CD4-positive, alpha-beta T cell treated with Interleukin-6 for 4 hours (primary cell): Measurements from ENCODE around the gene RARRES1.

Experiments
- DNase-seq: peaks from one replicate; pipeline ENCODE4 v3.0.0-alpha.2; 2020; ENCODE audit warnings: mixed read lengths

The RARRES1 gene

DNA sequence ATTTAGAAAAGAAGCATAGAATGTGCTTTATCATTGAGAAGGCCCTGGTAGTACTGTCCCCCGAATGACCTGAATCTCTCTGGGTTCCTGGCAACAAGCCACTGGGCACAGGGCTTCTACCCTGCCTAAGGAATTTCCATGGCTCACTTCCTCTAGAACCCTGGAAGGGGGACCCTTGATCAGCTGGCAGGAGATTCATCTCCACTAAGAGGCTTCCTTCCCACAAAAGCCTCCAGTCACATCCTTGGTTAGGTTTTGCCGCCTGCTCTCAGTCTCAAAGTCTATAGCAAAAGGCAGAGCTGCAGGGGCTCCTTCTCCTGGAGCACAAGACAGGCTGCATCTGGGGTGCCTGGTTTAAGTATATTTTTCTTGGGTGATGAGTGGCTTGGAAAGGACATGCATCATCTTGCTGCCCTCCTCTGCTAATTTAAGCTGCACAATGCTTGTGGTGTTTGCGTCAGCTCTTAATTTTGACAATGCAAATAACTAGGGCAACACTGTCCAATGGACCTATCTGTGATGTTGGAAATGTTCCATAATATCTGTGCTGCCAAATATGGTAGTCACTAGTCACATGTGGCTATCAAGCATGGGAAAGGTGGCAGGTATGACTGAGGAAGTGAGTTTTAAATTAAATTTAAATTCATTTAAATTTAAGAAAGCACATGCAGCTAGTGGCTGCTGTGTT is 33.4 kb upstream of the RARRES1 start:
- no peak for DNase-seq

DNA sequence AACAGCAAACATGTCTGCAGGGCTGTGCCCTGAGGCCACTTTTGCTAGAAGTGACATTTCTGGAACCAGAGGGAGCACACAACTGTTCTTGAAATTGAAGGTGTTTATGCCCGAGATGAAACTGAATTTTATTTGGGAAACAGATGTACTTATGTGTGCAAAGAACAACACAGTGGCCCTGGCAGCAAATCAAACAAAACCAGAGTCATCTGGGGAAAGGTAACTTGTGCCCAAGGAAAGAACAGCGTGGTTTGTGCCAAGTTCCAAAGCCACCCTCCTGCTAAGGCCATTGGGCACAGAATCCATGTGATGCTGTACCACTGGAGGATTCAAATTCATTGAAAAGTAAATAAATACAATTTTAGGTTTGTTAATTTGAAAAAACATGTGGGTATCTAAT is 31.2 kb upstream of the RARRES1 start:
- no peak for DNase-seq

DNA sequence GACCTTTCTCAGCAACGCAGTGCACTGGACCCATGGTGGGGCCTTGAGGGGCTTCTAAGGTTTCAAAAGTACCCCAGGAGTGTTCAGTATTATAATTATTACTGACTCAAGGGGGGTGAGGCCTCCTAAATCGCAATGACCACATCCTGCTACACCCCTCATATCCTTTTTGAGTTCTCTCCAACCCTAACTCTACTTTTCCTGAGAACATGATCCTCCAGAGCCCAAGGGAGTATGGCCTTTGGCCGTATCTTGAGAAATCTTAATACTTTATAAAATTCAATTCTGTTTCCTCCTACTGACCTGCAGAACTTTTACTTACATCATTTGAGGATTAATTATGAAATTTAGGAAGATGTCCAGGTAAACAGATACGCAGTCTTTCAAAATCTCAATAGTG is 30.4 kb upstream of the RARRES1 start:
- no peak for DNase-seq

DNA sequence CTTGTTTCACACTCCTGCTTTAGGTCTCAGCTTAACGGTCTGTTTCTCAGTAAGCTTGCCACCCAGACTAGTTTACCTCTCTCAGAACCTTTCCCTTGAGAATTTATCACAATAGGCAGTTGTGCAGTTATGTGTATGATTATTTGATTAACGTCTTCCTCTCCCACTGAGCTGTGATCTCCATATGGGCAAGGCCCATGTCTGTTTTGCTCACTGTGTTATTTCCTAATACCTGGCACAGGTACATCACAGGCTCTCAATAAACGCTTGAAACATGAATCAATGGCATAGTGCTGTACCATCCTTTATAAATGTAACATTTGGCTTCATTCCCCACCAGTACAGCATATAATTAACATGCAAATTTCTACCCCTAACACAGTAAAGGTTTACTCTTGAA is 29.1 kb upstream of the RARRES1 start:
- DNase-seq, result no peak

DNA sequence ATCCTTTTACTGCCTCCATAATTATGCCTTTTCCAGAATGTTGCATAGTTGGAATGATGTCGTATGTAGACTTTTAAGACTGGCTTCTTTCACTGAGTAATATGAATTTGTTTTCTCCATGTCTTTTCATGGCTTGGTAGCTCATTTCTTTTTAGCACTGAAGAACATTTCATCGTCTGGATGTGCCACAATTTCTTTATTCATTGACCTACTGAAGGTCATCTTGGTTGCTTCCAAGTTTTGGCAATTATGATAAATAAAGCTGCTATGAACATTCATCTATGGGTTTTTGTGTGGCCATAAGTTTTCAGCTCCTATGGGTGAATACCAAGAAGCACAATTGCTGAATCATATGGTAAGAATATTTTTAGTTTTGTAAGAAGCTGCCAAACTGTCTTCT is 23.2 kb upstream of the RARRES1 start:
- DNase-seq, result no peak

GRCh38 chr3:158753854-158754253 is 21.6 kb upstream of the RARRES1 start:
- DNase-seq, result no peak

GRCh38 chr3:158751316-158751715 is 19.1 kb upstream of the RARRES1 start:
- no peak for DNase-seq

DNA sequence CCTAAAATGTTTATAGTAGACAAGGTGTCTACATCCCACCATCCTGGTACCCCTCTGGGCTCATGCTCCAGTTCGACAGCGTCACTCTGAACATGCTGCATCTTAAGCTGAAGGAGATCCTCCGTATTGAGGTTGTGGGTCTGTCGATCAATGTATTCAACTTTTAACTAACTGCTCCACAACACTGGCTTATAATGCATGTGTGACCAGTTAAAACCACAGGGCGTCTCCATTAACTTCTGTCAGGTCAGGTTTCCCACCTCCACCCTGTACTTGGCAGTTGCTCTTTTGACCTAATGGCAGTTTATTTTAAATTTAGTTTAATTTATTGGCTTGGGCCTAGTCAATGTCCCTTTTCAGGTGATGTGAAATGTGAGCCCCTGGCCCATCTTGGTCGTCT is 17.8 kb upstream of the RARRES1 start:
- no peak for DNase-seq

- no peak for DNase-seq
Measured at GRCh38 chr3:158749526-158749925, 17.3 kb upstream of the RARRES1 start.

DNA sequence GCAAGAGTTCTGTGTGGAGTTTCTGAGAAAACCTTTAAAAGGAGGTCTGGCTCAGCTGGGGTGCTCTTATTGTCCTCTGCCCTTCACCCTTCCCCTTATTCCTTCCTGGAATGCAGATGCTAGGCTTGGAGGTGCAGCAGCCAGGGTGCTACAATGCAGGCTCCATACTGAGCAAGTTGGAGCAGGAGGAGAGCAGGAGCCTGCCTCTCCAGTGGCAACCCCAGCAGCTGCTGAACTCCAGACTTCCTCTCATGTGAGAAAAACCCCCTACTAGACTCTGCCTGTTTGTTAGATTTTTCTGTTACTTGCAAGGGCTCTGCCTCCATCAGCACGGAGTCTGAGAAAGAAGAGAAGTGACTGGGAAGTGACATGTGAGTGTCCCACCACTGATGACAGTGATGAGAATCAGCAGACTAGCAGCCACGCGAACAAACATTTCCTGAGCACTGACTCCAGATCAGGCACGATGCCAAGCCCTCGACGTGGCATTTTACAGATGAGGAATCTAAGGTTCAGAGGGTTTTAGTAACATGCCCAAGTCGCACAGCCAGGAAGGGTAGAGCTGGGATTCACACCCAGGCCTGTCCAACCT is 16.1 kb upstream of the RARRES1 start:
- no peak for DNase-seq

GRCh38 chr3:158747417-158747816 is 15.2 kb upstream of the RARRES1 start:
- no peak for DNase-seq

DNA sequence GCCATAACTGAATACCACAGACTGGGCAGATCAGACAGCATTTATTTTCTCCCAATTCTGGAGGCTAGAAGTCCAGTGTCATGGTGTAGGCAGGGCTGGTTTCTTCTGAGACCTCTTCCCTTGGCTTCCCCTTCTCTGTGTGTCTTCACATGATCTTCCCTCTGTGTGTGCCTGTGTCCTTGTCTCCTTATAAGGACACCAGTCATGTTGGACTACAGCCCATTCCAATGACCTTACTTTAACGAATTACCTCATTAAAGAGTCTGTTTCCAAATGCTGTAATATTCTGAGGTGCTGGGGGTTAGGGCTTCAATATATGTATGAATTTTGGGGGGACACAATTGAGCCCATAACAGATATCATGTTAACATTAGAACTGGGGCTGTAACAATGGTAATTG is 13.3 kb upstream of the RARRES1 start:
- DNase-seq, result no peak

GRCh38 chr3:158744567-158745288 is 12.5 kb upstream of the RARRES1 start:
- no peak for DNase-seq

GRCh38 chr3:158743664-158744566 is 11.7 kb upstream of the RARRES1 start:
- DNase-seq, result no peak

GRCh38 chr3:158742871-158743663 is 10.8 kb upstream of the RARRES1 start:
- no peak for DNase-seq

DNA sequence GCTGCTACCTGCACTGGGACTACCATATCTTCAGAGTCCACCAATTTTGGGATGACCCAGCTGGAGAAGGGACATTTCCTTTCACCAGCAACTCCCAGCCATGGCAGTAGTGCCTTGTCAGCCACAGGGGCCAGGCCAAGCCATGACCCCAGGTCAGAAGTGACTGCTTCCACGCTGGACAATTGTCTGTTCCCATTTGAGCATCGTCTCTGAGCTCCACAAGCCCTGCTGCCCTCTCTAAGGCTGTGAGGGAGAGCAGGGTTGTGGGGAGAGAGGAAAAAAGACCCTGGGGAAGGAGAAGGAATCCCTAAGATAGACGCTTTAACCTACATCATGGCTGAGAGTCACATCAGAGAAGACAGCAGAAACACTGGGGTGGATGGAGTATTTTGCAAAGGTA is 7.4 kb upstream of the RARRES1 start:
- no peak for DNase-seq

- no peak for DNase-seq
Measured at GRCh38 chr3:158739078-158739477, 6.8 kb upstream of the RARRES1 start.

- no peak for DNase-seq
Measured at GRCh38 chr3:158738653-158739052, 6.4 kb upstream of the RARRES1 start.

DNA sequence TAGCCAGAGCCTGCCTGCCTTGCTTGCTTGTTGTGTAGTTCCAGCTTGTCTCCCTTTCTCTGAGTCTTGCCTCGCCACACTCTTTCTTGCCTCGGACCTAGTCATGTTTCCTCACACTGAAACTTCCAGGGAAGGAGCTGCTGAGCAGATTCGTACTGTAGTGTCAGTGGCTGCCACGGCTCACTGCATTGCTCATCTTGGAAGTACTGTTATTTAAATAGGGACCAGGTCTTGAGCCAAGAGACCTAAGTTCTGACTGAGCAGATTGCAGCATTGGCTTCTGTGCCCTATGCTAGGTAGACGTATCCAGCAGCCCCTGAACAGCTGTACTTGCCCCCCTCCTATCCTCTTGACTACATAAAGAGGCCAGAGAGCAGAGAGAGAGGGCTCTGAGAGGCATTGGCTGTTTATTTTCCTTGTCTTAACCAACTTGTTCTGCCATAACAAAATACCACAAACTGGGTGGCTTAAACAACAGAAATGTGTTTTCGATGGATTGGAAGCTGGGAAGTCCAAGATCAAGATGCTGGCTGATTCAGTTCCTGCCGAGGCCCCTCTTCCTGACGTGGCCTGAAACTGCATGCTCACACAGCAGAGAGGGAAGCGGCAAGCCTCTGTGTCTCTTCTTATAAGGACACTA is 5.8 kb upstream of the RARRES1 start:
- DNase-seq, result no peak

GRCh38 chr3:158737410-158737809 is 5.2 kb upstream of the RARRES1 start:
- DNase-seq, result no peak

GRCh38 chr3:158735296-158736033 is 3.2 kb upstream of the RARRES1 start:
- no peak for DNase-seq
